AG04449 (cell line): ENCODE measurements around the gene PPP1R26.

Experiments used
- CTCF ChIA-PET: fragments of 350-600 bp; formaldehyde crosslinking; extraction: SDS; loops from one replicate; lab custom pipeline; 2021; ENCODE audit warnings: antibody characterized with exemption; lab: Yijun Ruan, JAX
- POLR2A ChIA-PET: fragments of 400-600, 350-600 bp; formaldehyde crosslinking; extraction: SDS; loops from one replicate; lab custom pipeline; 2020; ENCODE audit warnings: antibody characterized with exemption, inconsistent platforms; lab: Yijun Ruan, JAX
- DNase-seq: peaks from one replicate; pipeline ENCODE4 v3.0.0-alpha.2; 2010; ENCODE audit warnings: low read depth, low spot score
- H3K4me3 ChIP-seq: 2 replicates; pipeline ENCODE4 v1.5.1; 2011; ENCODE audit warnings: low read depth, mild to moderate bottlenecking, control low read depth, low read length
- TF ChIP-seq, protein P1 (sequence below): IDR thresholded peaks from one replicate; pipeline ENCODE4 v1.5.1; 2011; ENCODE audit warnings: mild to moderate bottlenecking, moderate library complexity, low read length, control low read depth, inconsistent platforms; ENCODE audit not compliant: insufficient read depth; ENCODE audit errors: missing control alignments

Gene PPP1R26

DNA sequence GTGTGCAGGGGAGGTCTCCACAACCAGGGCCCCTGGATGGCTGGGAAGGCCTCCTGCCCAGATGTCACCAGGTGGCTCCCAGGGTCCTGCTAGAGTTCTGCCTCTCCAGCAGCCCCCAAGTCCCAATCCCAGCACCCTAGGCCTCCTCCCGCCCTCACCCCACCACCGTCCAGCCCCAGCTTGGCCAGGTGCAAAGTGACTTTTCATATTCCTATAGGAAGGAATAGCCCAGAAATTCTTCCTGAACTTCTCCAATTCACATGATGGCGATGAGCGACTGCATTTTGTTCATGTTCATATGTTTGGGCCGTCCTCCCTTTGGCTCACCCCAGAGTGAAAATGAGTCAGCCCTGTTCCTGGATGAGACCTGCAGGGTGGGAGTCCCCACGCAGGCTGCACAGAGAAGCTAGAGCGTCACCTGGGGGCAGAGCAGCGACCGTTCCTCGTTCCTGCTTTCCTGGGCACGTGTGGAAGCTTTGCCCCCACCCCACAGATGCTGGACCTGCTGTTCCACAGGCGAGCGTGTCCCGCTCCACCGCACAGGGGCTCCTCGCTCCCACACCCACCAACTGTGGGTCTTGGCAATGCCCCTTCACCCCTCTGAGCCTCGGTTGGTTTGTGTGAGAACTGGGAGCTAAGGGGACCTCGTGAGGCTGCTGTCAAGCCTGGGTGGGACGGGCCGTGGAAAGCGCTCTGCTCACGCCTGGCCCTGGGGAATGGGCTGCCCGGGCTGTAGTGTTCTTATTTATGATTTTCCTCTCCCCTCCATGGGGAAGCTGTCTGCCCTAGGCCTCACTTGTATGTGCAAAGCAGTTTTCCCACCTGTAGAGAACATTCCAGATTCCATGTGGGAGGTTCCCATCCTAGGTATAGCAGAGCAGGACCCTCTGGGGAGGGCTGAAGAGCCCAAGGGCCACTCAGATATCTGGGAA, 27.8 kb downstream of the PPP1R26 start:
- no peak overlapping the region for H3K4me3 ChIP-seq
- TF ChIP-seq, protein P1, sequence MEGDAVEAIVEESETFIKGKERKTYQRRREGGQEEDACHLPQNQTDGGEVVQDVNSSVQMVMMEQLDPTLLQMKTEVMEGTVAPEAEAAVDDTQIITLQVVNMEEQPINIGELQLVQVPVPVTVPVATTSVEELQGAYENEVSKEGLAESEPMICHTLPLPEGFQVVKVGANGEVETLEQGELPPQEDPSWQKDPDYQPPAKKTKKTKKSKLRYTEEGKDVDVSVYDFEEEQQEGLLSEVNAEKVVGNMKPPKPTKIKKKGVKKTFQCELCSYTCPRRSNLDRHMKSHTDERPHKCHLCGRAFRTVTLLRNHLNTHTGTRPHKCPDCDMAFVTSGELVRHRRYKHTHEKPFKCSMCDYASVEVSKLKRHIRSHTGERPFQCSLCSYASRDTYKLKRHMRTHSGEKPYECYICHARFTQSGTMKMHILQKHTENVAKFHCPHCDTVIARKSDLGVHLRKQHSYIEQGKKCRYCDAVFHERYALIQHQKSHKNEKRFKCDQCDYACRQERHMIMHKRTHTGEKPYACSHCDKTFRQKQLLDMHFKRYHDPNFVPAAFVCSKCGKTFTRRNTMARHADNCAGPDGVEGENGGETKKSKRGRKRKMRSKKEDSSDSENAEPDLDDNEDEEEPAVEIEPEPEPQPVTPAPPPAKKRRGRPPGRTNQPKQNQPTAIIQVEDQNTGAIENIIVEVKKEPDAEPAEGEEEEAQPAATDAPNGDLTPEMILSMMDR, result no peak
- DNase-seq, result no peak
- POLR2A ChIA-PET, result no interaction called here
- CTCF ChIA-PET, result interaction anchor here (0.8 to 3.4 kb wide), 5 partner anchors 8 to 86 kb away, joined by 3 to 17 read pairs (median 4); a partner anchor contains a TSS

DNA sequence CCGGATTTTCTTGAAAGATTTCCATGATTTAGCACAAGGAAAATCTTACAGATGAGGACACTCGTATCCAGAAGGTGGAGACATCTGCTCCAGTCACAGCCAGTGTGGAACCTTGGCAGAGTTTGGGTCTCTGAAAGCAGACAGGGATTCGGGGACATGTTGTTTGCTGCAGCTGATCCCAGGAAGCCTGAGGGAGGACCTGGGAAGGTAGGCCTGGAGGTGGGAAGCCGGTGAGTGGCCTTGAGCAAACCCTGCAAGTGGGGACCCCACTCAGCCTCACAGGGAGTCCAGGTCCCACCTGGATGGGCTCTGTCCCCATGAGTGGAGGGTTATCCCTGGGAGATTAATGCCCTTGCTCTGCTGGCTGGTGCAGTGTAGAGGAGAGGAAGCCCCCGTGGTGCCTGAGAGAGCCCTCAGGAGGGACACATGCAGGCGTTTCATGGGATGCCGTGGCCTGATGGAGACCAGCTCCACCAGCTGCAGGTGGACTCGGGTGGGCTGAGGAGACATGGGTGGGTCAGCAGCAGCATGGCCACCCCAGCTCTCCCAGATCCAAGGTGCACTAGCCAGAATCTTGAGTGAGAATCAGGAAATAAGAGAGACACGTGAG, 28.7 kb downstream of the PPP1R26 start:
- POLR2A ChIA-PET, result no interaction called here
- CTCF ChIA-PET, result interaction anchor here (0.8 to 2.5 kb wide), 2 partner anchors 9 to 85 kb away, joined by 3 to 8 read pairs; a partner anchor contains a TSS
- H3K4me3 ChIP-seq, result no peak overlapping the region
- DNase-seq, result no peak
- TF ChIP-seq, protein P1, result no peak

DNA sequence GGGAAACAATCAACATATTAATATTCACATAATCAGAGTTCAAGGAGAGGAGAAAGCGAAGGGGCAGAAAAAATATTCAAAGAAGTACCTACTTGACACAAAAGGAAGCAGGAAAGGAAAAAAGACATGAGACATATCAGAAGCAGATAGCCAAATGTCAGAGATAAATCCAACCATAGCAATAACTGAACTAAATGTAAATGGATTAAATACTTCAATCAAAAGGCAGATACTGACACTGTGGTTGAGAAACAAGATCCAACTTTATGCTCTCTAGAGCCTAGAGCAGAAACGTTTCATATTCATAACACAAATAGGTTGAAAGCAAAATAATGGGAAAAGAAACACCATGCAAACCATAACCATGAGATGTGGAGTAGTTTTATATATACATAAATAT, 29.9 kb downstream of the PPP1R26 start:
- CTCF ChIA-PET, result interaction anchor here (2.5 kb wide), 1 partner anchor 10 kb away, joined by 8 read pairs; a partner anchor contains a TSS
- H3K4me3 ChIP-seq, result no peak overlapping the region
- TF ChIP-seq, protein P1, result no peak
- POLR2A ChIA-PET, result no interaction called here
- no peak for DNase-seq

DNA sequence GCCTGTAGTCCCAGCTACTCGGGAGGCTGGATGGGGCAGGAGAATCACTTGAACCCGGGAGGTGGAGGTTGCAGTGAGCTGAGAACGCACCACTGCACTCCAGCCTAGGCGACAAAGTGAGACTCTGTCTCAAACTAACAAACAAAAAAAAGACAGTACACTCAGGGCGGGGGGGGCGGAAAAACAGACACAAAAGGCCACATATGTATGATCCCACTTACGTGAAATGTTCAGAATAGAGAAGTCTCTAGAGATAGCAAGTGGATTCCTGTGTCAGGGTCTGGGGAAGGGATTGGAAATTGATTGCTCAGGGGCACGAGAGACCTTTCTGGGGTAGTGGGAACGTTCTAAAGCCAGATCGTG, 32.6 kb downstream of the PPP1R26 start:
- CTCF ChIA-PET, result interaction anchor here (1.0 to 1.6 kb wide), 3 partner anchors 7 to 12 kb away, joined by 4 to 8 read pairs (median 4); partner anchors contain the start of gene MRPS2
- DNase-seq, result no peak
- TF ChIP-seq, protein P1, result no peak
- POLR2A ChIA-PET, result no interaction called here
- H3K4me3 ChIP-seq, result no peak overlapping the region

DNA sequence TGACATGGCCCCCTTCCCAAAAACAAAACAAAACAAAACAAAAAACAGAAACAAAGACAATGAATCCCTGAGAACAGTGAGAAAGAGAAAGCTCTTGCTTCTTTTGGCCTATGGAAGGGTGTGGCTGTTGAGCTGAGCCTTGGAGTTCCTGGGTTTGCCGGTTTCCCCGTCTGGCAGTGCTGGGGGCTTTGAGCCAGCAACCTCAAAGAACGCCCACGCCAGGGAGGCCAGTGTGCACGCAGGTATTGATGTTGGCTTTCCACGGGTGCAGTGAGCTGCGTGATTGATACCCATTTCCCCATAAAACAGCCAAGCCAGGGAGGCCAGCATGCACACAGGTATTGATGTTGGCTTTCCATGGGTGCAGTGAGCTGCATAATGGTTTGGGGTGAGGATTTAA, 33.3 kb downstream of the PPP1R26 start:
- TF ChIP-seq, protein P1, result no peak
- DNase-seq, result no peak
- H3K4me3 ChIP-seq, result no peak overlapping the region
- POLR2A ChIA-PET, result no interaction called here
- CTCF ChIA-PET, result interaction anchor here (1.0 to 1.6 kb wide), 3 partner anchors 8 to 13 kb away, joined by 4 to 8 read pairs (median 4); partner anchors contain the start of gene MRPS2
